GM13976 (cell line): ENCODE data around the gene ANGEL2.
"Not testable (repeated sequence)": the region's sequence is repeated elsewhere in the genome, so short reads cannot be mapped to it uniquely, and the experiment has no call there.

Source experiments
- DNase-seq: peaks from one replicate; pipeline ENCODE4 v3.0.0; 2012; ENCODE audit warnings: low spot score
- in situ Hi-C: fragments of 300-500 bp; cut with MboI; formaldehyde crosslinking; loops from one replicate; pipeline ENCODE4 v1.12.0; 2022; ENCODE audit warnings: low sequenced_read_pairs, mixed read lengths, inconsistent platforms; ENCODE audit not compliant: unreplicated experiment
- TF ChIP-seq, protein P1 (sequence below): IDR thresholded peaks from 2 replicates; pipeline ENCODE4 v1.5.1; 2012; ENCODE audit warnings: borderline replicate concordance, mild to moderate bottlenecking; ENCODE audit not compliant: insufficient read depth; ENCODE audit errors: extremely low read depth, missing control alignments, control extremely low read depth

The ANGEL2 gene

DNA sequence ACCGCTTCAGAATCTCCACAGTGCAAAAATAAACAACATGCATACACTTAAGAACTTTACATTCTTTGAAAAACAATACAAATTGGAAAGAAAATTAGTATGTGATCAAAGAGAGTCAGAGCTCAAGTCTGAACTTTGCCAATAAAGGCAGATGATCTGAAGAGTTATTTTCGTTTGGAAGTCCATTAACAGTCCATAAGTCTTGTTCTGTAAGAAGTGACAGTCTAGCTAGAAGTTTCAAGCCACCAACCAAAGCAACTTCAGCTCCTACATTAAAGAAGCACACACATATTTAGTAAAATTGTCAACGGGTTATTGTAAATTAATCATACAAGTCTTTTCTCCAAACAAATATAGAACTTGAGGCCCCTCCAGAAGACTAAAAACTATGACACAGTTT lies 20.7 kb downstream of the ANGEL2 start:
- TF ChIP-seq, protein P1, sequence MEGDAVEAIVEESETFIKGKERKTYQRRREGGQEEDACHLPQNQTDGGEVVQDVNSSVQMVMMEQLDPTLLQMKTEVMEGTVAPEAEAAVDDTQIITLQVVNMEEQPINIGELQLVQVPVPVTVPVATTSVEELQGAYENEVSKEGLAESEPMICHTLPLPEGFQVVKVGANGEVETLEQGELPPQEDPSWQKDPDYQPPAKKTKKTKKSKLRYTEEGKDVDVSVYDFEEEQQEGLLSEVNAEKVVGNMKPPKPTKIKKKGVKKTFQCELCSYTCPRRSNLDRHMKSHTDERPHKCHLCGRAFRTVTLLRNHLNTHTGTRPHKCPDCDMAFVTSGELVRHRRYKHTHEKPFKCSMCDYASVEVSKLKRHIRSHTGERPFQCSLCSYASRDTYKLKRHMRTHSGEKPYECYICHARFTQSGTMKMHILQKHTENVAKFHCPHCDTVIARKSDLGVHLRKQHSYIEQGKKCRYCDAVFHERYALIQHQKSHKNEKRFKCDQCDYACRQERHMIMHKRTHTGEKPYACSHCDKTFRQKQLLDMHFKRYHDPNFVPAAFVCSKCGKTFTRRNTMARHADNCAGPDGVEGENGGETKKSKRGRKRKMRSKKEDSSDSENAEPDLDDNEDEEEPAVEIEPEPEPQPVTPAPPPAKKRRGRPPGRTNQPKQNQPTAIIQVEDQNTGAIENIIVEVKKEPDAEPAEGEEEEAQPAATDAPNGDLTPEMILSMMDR: no peak
- DNase-seq: no peak
- in situ Hi-C loops: loop anchor here (25.0 kb wide), 2 partner anchors 333 to 533 kb away; no protein-coding TSS in a partner anchor

DNA sequence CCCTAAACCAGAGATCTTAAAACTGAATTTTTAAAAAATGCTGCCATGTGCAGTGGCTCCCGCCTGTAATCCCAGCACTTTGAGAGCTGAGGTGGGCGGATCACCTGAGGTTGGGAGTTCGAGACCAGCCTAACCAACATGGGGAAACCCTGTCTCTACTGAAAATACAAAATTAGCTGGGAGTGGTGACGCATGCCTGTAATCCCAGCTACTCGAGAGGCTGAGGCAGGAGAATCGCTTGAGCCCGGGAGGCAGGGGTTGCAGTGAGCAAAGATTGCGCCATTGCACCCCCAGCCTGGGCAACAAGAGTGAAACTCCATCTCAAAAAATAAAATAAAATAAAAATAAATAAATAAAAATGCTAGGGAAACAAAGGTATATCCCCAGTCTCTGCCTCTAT lies 21.7 kb downstream of the ANGEL2 start:
- in situ Hi-C loops: loop anchor here (25.0 kb wide), 2 partner anchors 332 to 532 kb away; no protein-coding TSS in a partner anchor
- not testable (repeated sequence) for DNase-seq

DNA sequence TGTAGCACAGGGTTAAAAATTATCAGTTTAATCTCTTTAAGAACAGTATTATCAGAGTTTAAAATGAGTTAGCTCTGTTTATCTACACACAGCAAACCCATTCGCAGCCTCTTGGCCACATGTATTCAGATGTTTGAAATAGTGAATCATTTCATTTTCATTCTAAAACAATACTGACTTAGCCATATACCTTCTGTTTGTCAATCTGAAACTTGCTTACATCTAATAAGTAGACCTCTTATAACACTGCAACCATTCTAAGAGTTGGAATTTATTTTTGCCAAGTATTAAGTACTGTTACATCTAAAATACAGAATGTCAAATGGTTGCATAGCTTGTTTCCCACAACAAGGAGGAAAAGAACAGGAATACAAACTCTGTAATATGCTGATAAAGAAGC lies 25.4 kb downstream of the ANGEL2 start:
- in situ Hi-C loops: loop anchor here (25.0 kb wide), 2 partner anchors 328 to 528 kb away; no protein-coding TSS in a partner anchor
- no peak for DNase-seq
- TF ChIP-seq, protein P1: no peak

DNA sequence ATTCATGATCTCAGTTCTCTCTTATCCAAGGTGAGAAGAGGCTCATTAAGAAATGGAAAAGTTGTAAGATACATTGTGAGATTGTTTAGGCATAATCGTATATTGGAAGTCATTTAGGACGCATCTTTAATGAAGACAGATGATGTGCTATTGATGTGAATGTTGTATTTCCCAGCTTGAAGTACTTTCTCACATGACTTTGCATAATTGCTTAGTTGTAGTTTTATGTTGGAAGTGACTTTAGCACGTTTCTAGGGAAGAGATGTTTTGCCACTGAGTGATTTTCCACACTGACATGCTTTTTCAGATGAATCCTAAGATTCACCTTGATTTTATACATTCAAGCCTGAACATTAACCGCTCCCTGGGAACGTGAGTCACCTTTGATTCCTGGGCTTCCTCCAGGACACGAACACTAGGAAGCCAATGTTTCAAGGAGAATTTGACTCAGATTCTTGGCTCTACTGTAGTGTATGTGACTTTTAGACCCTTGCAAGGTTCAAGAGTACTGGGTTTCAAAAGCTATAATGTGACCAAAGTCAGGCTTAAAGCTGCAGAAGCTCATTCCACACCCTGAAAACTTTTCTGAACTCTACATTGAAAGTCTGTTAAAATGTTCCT lies 27.9 kb downstream of the ANGEL2 start:
- TF ChIP-seq, protein P1: no peak
- in situ Hi-C loops: loop anchor here (25.0 kb wide), 2 partner anchors 326 to 526 kb away; no protein-coding TSS in a partner anchor
- no peak for DNase-seq

DNA sequence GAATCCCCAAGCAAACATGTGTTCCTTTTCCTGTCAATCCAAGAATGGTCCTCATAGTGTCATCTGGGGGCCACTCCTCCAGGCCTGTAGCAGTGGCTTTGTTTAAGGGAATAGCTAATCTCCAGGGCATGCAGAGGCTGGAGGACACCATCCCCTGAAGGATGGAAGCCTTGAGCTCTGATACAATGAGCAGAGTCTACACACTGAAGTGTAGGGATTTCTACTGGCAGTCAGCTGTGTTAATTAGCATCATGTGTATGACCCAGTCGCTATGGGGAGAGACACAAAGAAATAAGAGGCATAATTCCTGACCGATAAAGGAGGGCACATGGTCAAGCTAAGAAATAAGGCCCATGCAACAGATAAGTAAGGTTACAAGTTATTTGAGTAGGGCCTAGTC lies 29.1 kb downstream of the ANGEL2 start:
- in situ Hi-C loops: loop anchor here (25.0 kb wide), 2 partner anchors 324 to 524 kb away; no protein-coding TSS in a partner anchor
- DNase-seq: no peak
- TF ChIP-seq, protein P1: no peak

DNA sequence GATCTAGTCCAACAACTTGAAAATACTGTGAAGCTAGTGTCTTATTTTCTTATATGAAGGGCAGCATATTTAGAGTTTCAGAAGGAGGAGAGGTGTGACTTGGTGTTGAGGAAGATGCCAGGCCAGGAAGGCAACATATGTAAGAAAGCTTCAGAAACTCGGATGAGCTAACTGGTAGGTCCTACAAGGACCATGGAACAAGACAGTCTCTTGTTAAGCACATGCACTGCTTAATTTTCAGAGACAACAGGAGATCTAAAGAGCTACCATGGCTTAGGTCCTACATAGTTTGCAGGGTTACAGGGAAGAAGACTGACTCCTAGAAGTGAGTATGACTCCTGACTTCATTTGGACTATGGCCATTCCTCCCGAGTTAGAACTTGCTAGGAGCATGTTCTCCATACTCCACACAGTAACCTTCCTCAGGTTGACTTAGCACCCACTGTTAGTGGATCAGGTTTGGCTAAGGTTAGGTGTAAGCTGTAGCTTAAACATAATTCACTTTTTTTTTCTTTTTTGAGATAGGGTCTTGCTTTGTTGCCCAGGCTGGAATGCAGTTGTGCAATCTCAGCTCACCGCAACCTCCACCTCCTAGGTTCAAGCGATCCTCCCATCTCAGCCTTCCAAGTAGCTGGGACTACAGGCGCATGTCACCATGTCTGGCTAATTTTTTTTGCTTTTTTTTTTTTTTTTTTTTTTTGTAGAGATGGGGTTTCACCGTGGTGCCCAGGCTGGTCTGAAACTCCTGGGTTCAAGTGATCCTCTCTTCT lies 31.0 kb downstream of the ANGEL2 start:
- TF ChIP-seq, protein P1: no peak
- DNase-seq: no peak
- in situ Hi-C loops: loop anchor here (25.0 kb wide), 2 partner anchors 322 to 522 kb away; no protein-coding TSS in a partner anchor

DNA sequence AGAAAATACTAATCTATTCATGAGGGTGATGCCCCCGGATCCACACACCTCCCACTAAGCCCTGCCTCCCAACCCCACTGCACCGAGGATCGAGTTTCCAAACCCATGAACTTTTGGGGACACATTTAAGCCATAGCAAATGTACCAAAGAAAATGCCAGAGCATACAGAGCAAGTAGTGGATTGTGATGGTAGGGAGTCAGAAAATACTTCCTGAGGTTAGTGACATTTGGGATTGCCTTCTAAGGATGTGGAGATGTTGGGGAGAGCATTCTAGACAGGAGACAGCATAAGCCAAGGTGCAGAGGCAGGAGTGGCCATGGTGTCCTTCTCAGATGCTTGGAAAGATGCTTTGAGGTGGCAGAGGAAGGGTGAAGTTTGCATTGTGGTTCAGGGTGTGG lies 32.2 kb downstream of the ANGEL2 start:
- no peak for DNase-seq
- TF ChIP-seq, protein P1: no peak
- in situ Hi-C loops: loop anchor here (25.0 kb wide), 2 partner anchors 321 to 521 kb away; no protein-coding TSS in a partner anchor
